HCEC 1CT (cell line): ENCODE data around the gene NFASC.
A peak's percentile ranks its signal among the peaks of the same experiment; 100 is the strongest.

ENCODE experiments used
- DNase-seq: peaks from one replicate; pipeline ENCODE4 v3.0.0-alpha.2; 2017

NFASC gene

GRCh38 chr1:204870160-204870912 lies at the start of gene NFASC:
Gene NFASC (plus strand): TSS chr1:204870862. CDS start chr1:204944316, 73,454 bp downstream.
- no peak for DNase-seq

- DNase-seq = no peak
These were observed 49.2 kb upstream of the NFASC start for GRCh38 chr1:204821476-204821875.

GRCh38 chr1:204821924-204822323 lies 48.7 kb upstream of the NFASC start:
- no peak for DNase-seq

GRCh38 chr1:204826970-204827369 lies 43.7 kb upstream of the NFASC start:
- peak; percentile 28 for DNase-seq

GRCh38 chr1:204828352-204828850 lies 42.3 kb upstream of the NFASC start:
- DNase-seq = peak; percentile 46

- DNase-seq = no peak
These were observed 41.4 kb upstream of the NFASC start for GRCh38 chr1:204829133-204829825.

GRCh38 chr1:204830747-204831146 lies 39.9 kb upstream of the NFASC start:
- no peak for DNase-seq

- DNase-seq = no peak
These were observed 39.5 kb upstream of the NFASC start for GRCh38 chr1:204831186-204831585.

GRCh38 chr1:204834336-204834735 lies 36.3 kb upstream of the NFASC start:
- DNase-seq = no peak

GRCh38 chr1:204834752-204835151 lies 35.9 kb upstream of the NFASC start:
- no peak for DNase-seq

GRCh38 chr1:204835737-204836136 lies 34.9 kb upstream of the NFASC start:
- DNase-seq = no peak

GRCh38 chr1:204836856-204837255 lies 33.8 kb upstream of the NFASC start:
- no peak for DNase-seq

- peak; percentile 39 for DNase-seq
These were observed 33.1 kb upstream of the NFASC start for GRCh38 chr1:204837440-204838084.

GRCh38 chr1:204841316-204841715 lies 29.3 kb upstream of the NFASC start:
- DNase-seq = no peak

GRCh38 chr1:204841798-204842197 lies 28.9 kb upstream of the NFASC start:
- no peak for DNase-seq

GRCh38 chr1:204842369-204842768 lies 28.3 kb upstream of the NFASC start:
- DNase-seq = no peak

- DNase-seq = peak; percentile 21
These were observed 27.8 kb upstream of the NFASC start for GRCh38 chr1:204842892-204843291.

GRCh38 chr1:204846546-204846945 lies 24.1 kb upstream of the NFASC start:
- DNase-seq = no peak

- no peak for DNase-seq
These were observed 22.1 kb upstream of the NFASC start for GRCh38 chr1:204848579-204848978.

GRCh38 chr1:204852854-204853253 lies 17.8 kb upstream of the NFASC start:
- DNase-seq = no peak

GRCh38 chr1:204853436-204853835 lies 17.2 kb upstream of the NFASC start:
- no peak for DNase-seq

- DNase-seq = no peak
These were observed 16.4 kb upstream of the NFASC start for GRCh38 chr1:204854286-204854685.

- DNase-seq = no peak
These were observed 12.3 kb upstream of the NFASC start for GRCh38 chr1:204858363-204858821.

GRCh38 chr1:204859861-204860267 lies 10.8 kb upstream of the NFASC start:
- no peak for DNase-seq
